Thyroid gland (tissue), 4 donors: Measurements from ENCODE around the gene GRK6. TPM values are rescaled to one million over a fixed set of nuclear protein-coding genes. Genes with fewer than 3 reads are reported as not detected.

Experiments
- DNase-seq, 2 donors: peaks; one replicate each; pipeline ENCODE4 v3.0.0-alpha.2; 2019
- H3K27ac ChIP-seq, 3 donors: fragments of 200-600 bp; sonication (generic); 1 replicate in 2 of 3; 2 replicates in 1 of 3; pipeline ENCODE4 v1.5.1; 2016 to 2019; ENCODE audit warnings: mild to moderate bottlenecking in 1 of 3, moderate library complexity in 1 of 3
- H3K27me3 ChIP-seq: fragments of 200-600 bp; sonication (generic); one replicate; pipeline ENCODE4 v1.5.1; 2019
- H3K36me3 ChIP-seq, 2 donors: fragments of 200-600 bp; sonication (generic); one replicate each; pipeline ENCODE4 v1.5.1; 2016 to 2019
- H3K4me1 ChIP-seq, 2 donors: fragments of 200-600 bp; sonication (generic); one replicate each; pipeline ENCODE4 v1.5.1; 2017 to 2019
- H3K4me3 ChIP-seq, 3 donors: fragments of 200-600 bp; sonication (generic); replicated peaks in 1 of 3; 1 replicate in 2 of 3; 2 replicates in 1 of 3; pipeline ENCODE4 v1.5.1; 2016; ENCODE audit warnings: mild to moderate bottlenecking in 1 of 3
- H3K9me3 ChIP-seq: fragments of 200-600 bp; sonication (generic); one replicate; pipeline ENCODE4 v1.5.1; 2017
- CTCF ChIP-seq, 6 experiments: fragments of 200-600 bp in 3 of 6; fragments of 450-650 bp in 3 of 6; sonication (generic) in 3 of 6; IDR thresholded peaks; one replicate each; pipeline ENCODE4 v1.5.1; 2016 to 2019; ENCODE audit warnings: antibody characterized with exemption in 6 of 6, mild to moderate bottlenecking in 2 of 6, inconsistent platforms in 1 of 6, moderate library complexity in 1 of 6
- POLR2A ChIP-seq, 2 donors: fragments of 450-650 bp; IDR thresholded peaks; one replicate each; pipeline ENCODE4 v1.6.1; 2017; ENCODE audit warnings: antibody characterized with exemption in 2 of 2, mild to moderate bottlenecking in 2 of 2, moderate library complexity in 1 of 2
- WGBS, 2 donors: methylation state at CpG; one replicate each; pipeline ENCODE4 v1.1.5; 2017; 5-methylcytosine and 5-hydroxymethylcytosine counted together
- intact Hi-C: fragments of 100-400 bp; cut with DNase I; formaldehyde crosslinking; loops from one replicate; pipeline ENCODE4 v1.15.1; 2023
- total RNA-seq, 4 donors: library from RNA; depleted of rRNA; stranded (reverse); fragments of >200 nt; gene quantifications; one replicate each; pipeline ENCODE4 v1.2.3, GENCODE V29; 2016

GRK6 gene
- total RNA-seq, 4 donors from 2014 or later: 14.0 to 27.8 (median 18.8) TPM

GRCh38 chr5:177434942-177435738 is 8.7 kb downstream of the GRK6 start:
- Histone ChIP-seq H3K9me3 (no peaks in the 10 kb centered on the region), H3K4me3 (no peak overlapping the region), H3K4me1 (no peaks in the 10 kb centered on the region), H3K27me3 (no peaks in the 10 kb centered on the region), H3K27ac (no peak overlapping the region), H3K36me3 (peaks cover 46 to 55% of the 10 kb centered on the region in 2 donors)
- no peak for DNase-seq
- intact Hi-C loops: no loop called here
- TF ChIP-seq POLR2A (IDR thresholded peaks at IDR 0.05): no peak
- no peak for TF ChIP-seq CTCF (IDR thresholded peaks at IDR 0.05)
- WGBS, 2 donors: 93 to 95% methylated on average over 12 to 19 of the region's 20 CpGs

DNA sequence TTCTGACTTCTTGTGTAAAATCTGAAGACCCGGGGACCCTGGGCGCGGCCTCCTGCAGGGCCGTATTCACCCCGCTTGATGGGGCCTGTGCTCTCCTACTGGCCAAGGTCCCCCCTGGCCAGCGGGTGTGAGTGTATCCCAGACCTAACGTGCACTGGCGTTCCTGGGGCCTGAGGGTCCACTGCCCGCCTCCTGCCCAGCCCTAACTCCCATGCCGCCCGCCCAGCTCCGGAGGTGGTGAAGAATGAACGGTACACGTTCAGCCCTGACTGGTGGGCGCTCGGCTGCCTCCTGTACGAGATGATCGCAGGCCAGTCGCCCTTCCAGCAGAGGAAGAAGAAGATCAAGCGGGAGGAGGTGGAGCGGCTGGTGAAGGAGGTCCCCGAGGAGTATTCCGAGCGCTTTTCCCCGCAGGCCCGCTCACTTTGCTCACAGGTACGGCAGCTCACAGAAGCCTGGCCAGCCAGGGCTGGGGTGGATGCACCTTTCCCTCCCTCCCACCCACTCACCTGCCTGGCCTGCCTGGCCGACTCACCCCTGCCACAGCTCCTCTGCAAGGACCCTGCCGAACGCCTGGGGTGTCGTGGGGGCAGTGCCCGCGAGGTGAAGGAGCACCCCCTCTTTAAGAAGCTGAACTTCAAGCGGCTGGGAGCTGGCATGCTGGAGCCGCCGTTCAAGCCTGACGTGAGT is 9.5 kb downstream of the GRK6 start:
- intact Hi-C loops: no loop called here
- no peaks in the 10 kb centered on the region for H3K9me3 ChIP-seq
- H3K36me3 ChIP-seq: peaks cover 46 to 55% of the 10 kb centered on the region in 2 donors
- no peak for DNase-seq
- H3K27me3 ChIP-seq: no peaks in the 10 kb centered on the region
- H3K27ac ChIP-seq: no peak overlapping the region
- H3K4me1 ChIP-seq: no peaks in the 10 kb centered on the region
- TF ChIP-seq CTCF (IDR thresholded peaks at IDR 0.05) (no peak), POLR2A (IDR thresholded peaks at IDR 0.05) (no peak)
- WGBS, 2 donors: 94% methylated on average over 35 of the region's 37 CpGs
- no peak overlapping the region for H3K4me3 ChIP-seq

- H3K36me3 ChIP-seq: peaks cover 43 to 49% of the 10 kb centered on the region in 2 donors
- TF ChIP-seq CTCF (IDR thresholded peaks at IDR 0.05) (no peak), POLR2A (IDR thresholded peaks at IDR 0.05) (no peak)
- no peaks in the 10 kb centered on the region for H3K4me1 ChIP-seq
- no peak for DNase-seq
- 69 to 77% methylated on average over 4 of the region's 4 CpGs for WGBS, 2 donors
- H3K27me3 ChIP-seq: no peaks in the 10 kb centered on the region
- H3K27ac ChIP-seq: no peak overlapping the region
- intact Hi-C loops: no loop called here
- H3K4me3 ChIP-seq: no peak overlapping the region
- H3K9me3 ChIP-seq: no peaks in the 10 kb centered on the region
Measured at GRCh38 chr5:177437623-177438022, 11.1 kb downstream of the GRK6 start.

DNA sequence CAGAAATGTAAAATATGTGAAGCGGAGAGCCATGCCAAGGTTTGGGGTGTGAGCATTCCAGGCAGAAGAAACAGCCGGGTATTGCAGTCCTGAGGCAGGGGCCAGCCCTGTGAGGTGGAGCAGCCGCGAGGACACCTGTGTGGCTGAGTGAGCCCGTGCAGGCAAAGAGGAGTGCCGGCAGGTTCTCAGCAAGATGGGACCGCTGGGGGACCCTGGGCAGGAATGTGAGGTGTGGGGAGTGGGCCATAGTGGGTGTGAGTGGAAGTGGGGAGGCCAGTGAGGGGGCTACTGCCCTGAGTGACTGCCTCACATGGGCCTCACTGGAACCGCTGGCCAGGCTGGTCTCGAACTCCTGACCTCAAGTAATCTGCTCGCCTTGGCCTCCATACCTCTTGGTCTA is 12.0 kb downstream of the GRK6 start:
- 88 to 90% methylated on average over 10 of the region's 10 CpGs for WGBS, 2 donors
- intact Hi-C loops: no loop called here
- Histone ChIP-seq H3K4me1 (no peaks in the 10 kb centered on the region), H3K9me3 (no peaks in the 10 kb centered on the region), H3K36me3 (peaks cover 35 to 41% of the 10 kb centered on the region in 2 donors), H3K4me3 (no peak overlapping the region), H3K27ac (no peak overlapping the region), H3K27me3 (no peaks in the 10 kb centered on the region)
- DNase-seq: no peak
- TF ChIP-seq CTCF (IDR thresholded peaks at IDR 0.05): no peak
- TF ChIP-seq POLR2A (IDR thresholded peaks at IDR 0.05): no peak

DNA sequence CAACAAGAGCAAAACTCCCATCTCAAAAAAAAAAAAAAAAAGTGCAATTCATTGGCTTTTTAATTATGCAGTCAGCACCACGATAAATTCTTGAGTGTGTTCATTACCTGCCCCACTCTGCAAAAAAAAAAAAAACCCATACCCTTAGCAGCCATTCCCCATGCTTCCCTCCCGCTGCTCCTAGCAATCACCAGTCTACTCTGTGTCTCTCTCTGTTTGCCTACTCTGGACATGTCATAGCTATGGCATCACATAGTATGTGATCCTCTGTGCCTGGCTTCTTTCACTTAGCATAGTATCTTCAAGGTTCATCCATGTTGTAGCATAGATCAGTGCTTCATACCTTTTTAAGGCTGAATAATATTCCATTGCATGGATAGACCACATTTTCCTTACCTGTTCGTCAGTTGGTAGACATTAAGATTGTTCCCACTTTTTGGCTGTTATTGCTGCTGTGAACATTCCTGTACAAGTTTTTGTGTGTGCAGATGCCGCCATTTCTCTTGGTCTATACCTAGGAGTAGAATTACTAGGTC is 13.1 kb downstream of the GRK6 start:
- Histone ChIP-seq H3K36me3 (peaks cover 24 to 30% of the 10 kb centered on the region in 2 donors), H3K4me3 (no peak overlapping the region), H3K27ac (no peak overlapping the region), H3K4me1 (no peaks in the 10 kb centered on the region), H3K9me3 (no peaks in the 10 kb centered on the region), H3K27me3 (no peaks in the 10 kb centered on the region)
- TF ChIP-seq POLR2A (IDR thresholded peaks at IDR 0.05): no peak
- TF ChIP-seq CTCF (IDR thresholded peaks at IDR 0.05): no peak
- WGBS, 2 donors: 98% methylated on average over 4 of the region's 4 CpGs
- intact Hi-C loops: no loop called here
- DNase-seq: no peak
